Measurements from ENCODE around the gene DES.
A peak's percentile ranks its signal among the peaks of the same experiment; 100 is the strongest.

Gene DES

GRCh38 chr2:219459460-219460311 lies 41.5 kb downstream of the DES start:
- DNase-seq: peak; percentile 12

DNA sequence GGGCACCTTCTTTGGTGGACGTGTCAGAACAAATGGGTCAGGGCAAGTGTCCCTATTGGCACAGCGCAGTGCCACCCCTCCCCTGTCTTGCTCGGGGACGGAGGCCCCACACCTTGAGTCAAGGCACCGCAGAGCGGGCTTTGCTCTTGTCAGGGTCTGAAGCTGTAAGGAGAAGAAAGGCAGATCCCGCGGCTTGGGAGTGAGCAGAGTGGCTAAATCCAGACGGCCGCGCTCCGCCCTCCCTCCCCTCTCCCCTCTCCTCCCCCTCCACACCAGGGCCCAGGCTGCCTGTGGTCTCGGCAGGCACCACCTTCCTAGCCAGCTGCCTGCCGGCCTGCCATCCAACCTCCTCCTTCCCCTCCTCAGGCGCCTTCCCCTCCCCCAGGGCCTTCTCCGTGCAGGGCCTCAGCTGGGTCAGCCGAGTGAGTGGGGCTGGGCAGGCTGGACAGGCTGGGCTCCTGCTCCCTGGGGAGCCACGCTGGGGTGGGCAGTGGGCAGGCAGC lies 42.3 kb downstream of the DES start:
- DNase-seq: no peak

GRCh38 chr2:219461047-219461514 lies 42.9 kb downstream of the DES start:
- no peak for DNase-seq

- no peak for DNase-seq
Observed at GRCh38 chr2:219461669-219462068, 43.5 kb downstream of the DES start.

DNA sequence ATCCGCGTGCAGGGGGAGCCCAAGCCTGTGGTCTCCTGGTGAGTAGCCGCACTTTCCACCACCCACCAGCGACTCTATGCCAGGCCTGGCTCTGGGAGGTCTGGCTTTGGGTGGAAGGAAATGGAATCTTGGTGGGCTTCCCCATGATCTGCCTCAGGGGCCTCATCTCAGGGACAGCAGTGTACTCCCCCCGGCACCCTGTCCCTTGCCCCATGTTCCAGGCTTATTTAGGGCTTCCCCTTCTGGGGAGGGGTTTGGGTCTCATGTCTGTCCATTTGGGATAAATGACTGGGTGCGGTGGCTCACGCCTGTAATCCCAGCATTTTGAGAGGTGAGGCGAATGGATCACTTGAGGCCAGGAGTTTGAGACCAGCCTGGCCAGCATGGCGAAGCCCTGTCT lies 44.2 kb downstream of the DES start:
- no peak for DNase-seq

DNA sequence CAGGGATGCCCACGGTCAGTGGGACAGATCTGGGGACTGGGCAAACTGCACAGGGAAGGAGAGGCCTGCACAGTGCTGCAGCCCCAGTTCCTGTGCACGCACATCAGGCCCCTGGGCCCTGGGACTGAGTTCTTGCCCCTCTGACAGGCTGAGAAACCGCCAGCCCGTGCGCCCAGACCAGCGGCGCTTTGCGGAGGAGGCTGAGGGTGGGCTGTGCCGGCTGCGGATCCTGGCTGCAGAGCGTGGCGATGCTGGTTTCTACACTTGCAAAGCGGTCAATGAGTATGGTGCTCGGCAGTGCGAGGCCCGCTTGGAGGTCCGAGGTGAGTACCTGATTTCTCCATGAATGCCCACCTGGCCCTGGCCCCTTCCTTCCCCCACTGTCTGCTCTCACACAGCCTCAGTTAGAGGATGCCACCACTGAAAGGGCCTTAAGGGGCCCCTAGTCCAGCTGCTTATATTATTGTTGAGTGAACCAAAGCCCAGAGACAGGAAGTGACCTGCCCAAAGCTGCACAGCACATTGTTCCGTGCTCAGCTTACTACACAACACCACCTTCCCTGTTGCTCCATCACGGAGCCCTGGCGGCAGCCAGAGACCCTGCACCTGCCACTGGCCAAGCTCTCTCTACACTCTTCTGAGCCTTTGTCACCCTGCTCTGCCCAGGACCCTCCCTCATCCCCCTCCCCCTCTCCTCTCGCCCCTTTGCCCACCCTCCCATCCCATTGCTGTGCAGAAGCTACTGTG lies 46.3 kb downstream of the DES start:
- no peak for DNase-seq

DNA sequence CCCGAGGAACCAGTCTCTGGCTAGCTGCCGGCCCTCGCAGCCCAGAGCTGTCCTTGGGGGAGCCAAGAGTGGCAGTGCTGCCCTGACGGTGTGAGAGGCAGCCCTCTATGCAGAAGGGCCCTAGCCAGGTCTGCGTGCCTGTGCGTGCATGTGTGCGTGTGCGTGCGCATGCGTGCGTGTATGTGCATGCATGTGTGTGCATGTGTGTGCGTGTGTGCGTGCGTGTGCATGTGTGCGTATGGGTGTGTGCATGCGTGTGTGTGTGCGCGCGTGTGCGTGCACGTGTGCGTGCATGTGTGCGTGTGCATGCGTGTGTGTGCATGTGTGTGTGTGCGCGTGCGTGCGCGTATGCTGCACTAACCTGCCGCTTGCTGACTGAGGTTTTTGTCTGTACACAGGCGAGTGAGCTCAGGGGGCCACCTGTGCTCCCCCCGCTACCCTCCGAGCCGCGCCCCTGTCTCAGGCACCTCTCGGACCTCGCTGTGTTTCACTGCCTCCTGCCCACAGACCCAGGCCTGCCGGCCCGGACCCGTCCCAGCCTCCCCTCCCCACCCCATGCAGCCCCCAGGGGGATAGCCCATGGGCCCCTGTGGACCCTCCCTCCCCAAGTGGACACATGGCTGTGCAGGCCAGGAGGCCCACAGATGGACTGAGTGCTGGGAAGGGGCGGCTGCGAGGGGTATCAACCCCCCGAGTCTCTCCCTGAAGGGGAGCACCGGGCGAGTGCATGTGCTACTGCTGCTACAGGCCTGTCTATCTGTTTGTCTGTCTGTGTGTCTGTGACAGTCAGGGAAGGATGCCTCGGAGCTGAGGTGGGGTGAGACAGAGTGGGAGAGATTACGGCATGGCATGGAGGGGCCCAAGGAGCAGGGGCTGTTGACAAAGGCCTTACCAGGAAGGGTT lies 47.7 kb downstream of the DES start:
- DNase-seq: no peak

- no peak for DNase-seq
Observed at GRCh38 chr2:219466816-219467735, 48.9 kb downstream of the DES start.

DNA sequence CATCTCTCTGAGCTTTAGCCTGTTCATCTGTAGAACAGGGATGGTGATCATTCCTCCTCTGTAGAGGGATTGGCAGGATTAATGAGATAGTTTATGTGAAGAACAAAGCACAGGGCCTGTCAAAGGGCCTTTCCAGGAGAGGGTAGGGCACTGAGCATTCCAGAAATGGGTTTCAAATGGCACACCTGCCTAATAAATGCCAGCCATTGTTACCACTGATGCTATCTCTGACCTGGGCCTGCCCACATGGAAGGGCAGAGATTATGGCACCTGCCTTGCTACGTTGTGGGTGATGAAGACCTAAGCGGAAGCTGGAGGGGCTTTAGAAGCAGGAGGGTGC lies 49.5 kb downstream of the DES start:
- DNase-seq: no peak

DNA sequence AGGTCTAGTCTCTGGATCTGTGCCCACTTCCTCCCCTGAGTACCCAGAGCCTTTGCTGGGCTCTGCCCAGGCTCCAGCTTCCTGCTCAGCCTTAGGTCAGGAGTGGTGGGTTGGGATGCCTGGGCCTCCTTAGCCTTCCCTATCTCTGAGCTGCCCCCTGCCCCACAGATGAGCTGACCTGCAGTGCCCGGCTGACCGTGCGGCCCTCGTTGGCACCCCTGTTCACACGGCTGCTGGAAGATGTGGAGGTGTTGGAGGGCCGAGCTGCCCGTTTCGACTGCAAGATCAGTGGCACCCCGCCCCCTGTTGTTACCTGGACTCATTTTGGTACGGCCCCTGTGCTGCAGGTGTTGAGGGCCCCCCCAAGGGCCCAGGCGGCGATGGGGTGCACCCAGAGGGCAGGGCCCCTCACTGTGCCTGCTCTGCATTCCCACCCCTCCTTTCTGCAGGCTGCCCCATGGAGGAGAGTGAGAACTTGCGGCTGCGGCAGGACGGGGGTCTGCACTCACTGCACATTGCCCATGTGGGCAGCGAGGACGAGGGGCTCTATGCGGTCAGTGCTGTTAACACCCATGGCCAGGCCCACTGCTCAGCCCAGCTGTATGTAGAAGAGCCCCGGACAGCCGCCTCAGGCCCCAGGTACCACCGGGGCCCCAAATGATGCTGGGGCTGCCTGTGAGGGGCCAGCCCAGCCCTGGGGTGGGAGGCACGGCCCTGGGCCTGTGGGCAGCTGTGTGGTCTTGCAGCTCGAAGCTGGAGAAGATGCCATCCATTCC lies 50.4 kb downstream of the DES start:
- DNase-seq: no peak

GRCh38 chr2:219469186-219469724 lies 51.1 kb downstream of the DES start:
- DNase-seq: no peak

GRCh38 chr2:219470429-219470828 lies 52.3 kb downstream of the DES start:
- DNase-seq: no peak

DNA sequence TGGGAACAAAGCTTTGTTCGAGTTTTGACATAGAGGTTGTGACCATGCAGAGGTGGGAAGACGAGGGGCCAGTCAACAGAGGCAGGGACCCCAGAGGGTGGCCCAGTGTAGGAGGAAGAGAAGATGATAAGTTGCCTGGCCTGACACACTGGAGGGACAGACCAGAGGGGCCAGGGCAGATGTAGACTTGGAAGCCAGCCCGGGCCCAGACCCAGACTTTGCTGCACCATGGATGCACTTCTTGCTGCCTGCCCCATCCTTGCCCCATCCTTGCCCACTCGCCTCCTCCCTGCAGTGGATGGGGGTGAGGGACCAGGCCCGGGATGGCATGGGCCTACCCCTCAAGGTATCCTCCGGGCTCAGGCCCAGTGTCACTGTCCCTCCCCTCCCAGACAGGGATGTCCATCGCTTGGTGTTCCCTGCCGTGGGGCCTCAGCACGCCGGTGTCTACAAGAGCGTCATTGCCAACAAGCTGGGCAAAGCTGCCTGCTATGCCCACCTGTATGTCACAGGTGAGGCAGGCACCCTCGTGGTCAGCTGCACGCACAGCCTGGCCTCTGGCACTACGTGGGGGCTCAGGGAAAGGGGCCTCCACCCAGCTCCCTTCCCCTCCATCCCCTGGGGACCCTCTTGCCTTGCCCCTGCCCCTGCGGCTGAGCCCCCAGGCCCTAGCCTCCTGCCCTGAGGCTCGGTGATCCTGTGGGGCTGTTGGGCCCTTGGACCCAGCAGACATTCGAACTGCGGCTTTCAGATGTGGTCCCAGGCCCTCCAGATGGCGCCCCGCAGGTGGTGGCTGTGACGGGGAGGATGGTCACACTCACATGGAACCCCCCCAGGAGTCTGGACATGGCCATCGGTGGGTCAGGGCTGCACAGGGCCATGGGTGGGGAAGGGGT lies 53.5 kb downstream of the DES start:
- DNase-seq: no peak

GRCh38 chr2:219472629-219473187 lies 54.5 kb downstream of the DES start:
- DNase-seq: no peak

DNA sequence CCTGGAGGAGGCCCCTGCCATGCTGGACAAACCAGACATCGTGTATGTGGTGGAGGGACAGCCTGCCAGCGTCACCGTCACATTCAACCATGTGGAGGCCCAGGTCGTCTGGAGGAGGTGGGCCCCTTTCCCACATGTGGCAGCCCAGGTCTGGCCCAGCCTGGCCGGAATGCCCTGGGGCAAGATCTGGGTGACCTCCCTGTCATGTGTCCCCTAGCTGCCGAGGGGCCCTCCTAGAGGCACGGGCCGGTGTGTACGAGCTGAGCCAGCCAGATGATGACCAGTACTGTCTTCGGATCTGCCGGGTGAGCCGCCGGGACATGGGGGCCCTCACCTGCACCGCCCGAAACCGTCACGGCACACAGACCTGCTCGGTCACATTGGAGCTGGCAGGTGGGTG lies 55.3 kb downstream of the DES start:
- no peak for DNase-seq

GRCh38 chr2:219474285-219475060 lies 56.3 kb downstream of the DES start:
- DNase-seq: no peak

DNA sequence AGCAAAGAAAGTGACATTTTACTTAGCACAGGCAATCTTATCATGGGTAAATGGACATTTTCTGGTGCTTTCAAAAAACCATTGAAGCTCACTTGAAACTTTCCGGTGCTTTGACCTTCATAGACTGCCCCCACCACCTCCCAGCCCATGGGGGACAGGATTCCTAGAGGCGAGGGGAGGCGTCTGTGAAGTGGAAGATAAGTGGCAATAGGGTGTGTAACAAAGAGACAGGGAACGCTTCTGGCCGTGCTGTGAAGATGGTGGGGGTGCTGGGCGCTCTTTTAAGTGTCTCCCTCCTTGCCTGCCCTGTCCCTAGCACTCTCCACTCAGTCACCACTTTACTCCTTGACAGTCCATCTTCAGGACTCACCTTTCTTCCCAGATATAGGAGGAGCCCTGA lies 57.1 kb downstream of the DES start:
- DNase-seq: no peak
